Left forelimb (tissue), 1 donor: ENCODE measurements around the gene RNF150.
"Not testable (repeated sequence)": the region's sequence is repeated elsewhere in the genome, so short reads cannot be mapped to it uniquely, and the experiment has no call there.

Experiments
- DNase-seq: peaks from one replicate; pipeline ENCODE4 v3.0.0-alpha.2; 2018; ENCODE audit warnings: low spot score

The RNF150 gene

DNA sequence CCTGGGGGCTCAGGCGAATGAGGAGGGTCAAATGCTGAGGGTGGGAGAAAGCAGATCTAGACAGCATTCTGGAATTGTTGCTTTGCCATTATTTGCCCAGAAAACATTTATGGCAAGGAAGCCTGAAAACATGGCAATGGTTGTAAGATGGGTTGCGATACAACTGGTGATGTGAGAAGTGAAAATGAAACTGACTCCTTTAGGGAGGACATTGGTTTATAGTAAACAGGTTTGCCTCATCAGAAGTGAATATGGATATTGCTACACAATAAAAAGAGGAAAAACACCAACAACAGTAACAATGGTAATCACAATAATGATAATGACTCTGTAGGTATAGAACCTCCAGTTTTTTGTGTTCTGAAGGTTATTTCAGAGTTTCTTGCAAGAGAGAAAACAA, 270.1 kb downstream of the RNF150 start:
- no peak for DNase-seq

DNA sequence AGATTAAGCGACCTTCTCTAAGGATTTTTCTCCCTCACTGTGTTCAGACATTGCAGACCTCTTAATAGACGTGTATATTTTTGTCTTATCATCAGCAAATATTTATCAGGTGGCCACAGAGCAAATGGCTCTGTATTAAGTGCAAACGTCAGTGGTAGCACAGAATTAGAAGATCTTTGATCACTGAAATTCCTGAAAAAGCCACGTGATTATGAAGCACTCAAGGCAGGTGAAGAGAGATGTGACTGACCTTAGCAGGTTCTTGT, 271.2 kb downstream of the RNF150 start:
- no peak for DNase-seq

DNA sequence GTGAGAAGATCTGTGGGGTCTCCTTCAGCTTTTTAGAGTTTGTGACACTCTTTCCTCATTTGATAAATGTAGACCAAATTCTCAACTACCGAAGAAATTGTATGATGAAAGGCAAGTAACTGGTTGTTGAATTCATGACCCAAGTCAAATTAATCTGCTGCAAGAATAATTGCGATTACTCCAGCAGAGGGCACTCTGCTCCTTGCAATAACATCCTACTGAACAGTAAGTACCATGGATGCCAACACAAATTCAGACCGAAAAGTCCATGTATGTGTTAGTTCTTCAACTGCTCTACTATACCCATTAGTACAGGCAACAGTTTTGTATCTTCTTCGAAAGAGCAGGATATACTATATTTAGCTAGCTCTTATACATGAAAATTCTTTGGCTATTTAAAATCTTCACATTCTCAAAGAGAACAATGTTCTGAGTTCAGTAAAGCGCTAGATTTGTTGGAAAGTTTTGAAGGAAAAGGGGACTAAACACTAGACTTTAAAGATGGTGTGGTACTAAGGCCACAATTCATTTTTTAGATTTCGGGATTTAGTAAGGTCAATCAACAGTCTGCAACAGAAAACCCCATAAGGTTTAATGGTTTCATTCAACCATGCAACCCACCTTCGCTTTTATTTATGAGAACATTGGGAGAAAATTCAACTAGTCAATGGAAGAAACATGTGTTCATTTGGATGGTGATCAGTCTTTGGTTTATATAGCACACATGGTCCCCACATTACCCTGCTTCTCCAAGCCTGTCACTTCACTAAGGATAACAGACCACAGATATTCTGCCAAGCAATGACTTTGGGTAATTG, 271.7 kb downstream of the RNF150 start:
- no peak for DNase-seq

DNA sequence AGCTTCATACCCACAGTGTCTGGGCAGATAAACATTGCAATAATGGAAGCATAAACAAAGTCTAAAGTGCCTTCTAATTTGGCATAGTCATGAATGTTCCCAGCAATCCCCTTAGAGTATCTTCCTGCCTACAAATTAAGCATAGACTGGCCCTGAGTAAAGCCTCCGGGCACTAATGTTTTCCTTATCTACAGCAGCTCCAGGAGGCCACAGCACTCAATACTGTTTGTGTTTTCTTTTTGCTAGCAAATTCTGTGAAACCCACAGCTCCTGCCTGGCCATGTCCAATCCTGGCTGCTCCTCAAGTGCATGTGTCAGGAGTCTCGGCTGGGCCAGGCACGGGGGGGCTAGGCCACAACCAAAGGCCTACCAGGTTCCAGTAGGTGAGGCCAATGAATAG, 274.4 kb downstream of the RNF150 start:
- DNase-seq = no peak

DNA sequence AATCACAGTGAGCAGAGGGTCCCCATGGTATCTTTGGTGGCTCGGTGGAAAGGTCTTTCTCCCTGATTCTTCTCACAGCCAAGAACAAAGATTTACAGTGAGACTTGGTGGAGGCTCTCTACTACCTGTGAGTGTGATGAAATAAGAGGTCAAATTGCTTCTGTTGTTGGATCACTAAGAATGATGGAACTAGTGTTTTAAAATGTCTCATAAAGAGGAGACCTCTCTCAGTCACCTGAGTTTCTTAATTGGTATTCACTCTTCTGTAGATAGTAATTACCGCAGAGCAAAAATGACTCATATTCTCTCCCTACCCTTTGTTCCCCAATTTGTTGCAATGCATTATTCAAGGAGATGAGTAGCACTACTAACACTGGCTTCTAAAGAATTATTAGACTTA, 276.2 kb downstream of the RNF150 start:
- no peak for DNase-seq

DNA sequence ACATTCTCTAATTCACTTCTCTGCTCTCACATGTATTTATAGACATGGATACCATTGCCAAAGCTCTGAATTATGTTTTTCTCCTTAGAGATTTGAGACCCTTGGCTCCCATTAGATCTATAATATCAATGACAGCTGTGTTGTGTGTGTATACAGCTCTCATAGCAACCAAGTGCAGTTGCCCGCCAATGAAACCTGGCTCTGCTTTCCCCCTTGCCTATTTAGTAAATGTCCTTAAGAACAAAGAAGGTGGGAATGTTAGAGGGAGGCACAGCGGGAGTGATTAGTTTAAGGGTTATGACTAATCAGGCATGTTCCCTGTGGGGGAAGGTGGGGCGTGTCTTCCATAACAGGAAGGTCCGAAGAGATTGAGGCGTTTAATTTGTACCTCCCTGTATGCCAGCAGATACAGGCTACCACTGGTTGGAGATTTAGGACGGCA, 276.6 kb downstream of the RNF150 start:
- no peak for DNase-seq

DNA sequence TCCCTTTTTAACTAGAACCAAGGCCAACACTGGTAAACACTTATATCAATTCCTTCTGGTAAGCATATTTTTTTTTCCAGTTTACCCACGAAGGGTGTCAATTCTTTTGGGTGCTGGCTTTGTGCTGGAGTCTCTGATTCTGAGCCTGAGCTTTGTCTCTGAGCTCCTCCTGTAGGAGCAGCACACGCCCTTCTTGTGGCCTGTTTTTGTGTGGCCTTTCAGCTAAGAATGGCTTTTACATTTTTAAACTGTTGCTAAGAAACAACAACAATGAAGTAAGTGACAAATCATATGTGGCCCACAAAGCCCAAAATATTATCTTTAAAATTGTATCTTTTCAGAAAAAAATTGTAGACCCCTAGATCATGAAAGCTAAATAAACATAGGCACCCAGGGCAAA, 279.1 kb downstream of the RNF150 start:
- DNase-seq = no peak

DNA sequence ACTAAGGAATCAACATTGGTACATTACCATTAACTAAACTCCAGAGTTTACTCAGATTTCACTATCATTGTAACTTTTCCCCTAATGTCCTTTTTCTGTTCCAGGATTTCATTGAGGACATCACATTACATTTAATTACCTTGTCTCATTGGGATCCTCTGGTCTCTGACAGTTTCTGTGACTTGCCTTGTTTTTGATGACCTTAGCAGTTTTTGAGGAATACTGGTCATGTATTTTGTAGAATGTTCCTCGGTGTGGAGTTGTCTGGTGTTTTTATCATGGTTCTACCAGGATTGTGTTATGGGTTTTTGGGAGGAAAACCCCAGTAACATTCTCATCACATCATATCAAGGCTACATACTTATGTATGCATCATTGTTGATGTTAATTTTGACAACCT, 281.5 kb downstream of the RNF150 start:
- DNase-seq = no peak

DNA sequence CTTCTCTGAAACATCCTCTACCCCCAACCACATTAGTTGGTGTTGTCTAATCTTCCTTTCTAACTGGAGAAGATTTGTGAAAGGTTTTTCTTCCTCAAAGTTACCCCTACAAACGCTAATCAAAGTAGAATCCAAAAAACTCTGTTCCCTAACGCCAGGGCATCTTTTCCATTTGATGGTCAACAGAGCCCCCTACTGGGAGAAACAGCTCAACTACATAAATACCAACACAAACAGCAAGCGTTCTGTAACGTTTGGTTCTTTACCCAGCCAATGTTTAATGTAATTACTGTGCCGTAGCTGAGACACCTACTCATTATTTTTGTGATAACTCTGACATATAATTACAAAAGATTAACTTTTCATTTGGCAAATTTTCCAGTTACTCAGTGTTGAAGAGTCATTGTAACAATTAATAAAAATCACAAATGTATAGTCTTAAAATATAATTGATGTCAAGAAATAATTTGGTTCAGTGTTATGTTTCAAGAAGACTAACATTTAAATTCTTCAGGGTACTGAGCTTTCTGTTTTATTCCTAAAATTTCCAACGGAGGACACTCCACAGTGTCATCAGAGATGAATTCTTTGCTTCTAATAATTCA, 282.1 kb downstream of the RNF150 start:
- no peak for DNase-seq

DNA sequence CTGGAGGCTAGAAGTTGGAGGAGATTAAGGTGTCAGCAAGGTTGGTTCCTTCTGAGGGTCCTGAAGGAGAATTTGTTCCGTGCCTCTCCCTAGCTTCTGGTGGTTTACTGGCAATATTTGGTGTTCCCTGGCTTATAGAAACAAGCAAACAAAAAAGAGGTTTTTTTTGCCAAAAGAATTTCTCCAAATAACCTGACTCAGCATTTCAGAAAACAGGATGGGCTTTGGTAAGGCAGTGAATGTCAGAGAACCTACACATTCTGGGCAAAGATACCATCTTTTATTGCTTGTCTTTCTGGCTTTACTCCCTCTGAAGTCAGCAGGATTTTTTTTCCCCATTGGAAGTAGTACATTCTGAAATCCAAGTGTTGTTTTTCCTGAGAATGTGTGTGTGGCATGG, 283.7 kb downstream of the RNF150 start:
- DNase-seq = no peak

DNA sequence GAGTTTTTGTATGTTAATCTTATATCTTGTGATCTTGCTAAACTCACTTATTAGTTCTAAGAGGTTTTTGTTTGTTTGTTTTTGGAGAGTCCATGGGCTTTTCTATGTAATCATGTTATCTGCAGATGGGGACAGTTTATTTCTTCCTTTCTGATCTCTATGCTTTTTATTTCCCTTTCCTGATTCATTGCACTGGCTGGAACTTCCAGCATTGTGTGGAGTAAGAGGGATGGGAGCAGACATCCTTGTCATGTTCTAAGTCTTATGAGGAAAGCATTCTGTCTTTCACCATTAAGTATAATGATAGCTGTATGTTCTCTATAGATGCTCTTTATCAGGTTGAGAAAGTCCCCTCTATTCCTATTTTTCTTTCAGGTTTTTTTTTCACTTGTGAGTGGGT, 286.5 kb downstream of the RNF150 start:
- DNase-seq = no peak

DNA sequence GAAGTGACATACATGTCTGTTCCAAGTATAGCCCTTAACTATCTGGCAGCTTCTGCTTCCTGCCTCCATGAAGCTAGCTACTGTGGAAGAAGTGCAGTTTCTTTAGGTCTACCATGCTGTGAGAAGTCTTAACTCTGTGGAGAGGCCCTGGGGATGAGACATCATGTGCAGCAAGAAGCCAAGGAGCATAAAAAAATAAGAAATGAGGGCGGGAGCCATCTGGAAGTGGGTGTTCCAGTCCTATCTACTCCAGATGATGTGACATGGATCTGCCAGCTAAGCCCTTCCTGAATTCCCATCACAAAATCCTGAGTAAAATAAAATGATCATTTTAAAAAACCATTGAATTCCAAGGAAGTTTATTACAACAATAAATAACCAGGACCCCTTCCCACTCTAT, 289.2 kb downstream of the RNF150 start:
- DNase-seq = no peak

DNA sequence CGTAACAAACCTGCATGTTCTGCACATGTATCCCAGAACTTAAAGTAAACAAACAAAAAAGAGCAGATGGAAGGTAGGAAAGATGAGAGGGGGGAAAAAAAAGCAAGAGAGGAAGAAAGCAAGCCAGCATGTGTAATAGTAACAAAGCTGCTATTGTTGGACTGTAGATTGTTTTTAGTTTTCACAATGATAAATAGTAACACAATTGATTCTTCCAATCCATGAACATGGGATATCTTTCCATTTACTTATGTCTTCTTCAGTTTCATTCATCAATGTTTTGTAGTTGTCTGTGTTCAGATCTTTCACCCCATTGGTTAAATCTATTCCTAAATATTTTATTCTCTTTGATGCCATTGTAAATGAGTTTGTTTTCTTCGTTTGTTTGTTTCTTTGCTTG, 292.1 kb downstream of the RNF150 start:
- no peak for DNase-seq

DNA sequence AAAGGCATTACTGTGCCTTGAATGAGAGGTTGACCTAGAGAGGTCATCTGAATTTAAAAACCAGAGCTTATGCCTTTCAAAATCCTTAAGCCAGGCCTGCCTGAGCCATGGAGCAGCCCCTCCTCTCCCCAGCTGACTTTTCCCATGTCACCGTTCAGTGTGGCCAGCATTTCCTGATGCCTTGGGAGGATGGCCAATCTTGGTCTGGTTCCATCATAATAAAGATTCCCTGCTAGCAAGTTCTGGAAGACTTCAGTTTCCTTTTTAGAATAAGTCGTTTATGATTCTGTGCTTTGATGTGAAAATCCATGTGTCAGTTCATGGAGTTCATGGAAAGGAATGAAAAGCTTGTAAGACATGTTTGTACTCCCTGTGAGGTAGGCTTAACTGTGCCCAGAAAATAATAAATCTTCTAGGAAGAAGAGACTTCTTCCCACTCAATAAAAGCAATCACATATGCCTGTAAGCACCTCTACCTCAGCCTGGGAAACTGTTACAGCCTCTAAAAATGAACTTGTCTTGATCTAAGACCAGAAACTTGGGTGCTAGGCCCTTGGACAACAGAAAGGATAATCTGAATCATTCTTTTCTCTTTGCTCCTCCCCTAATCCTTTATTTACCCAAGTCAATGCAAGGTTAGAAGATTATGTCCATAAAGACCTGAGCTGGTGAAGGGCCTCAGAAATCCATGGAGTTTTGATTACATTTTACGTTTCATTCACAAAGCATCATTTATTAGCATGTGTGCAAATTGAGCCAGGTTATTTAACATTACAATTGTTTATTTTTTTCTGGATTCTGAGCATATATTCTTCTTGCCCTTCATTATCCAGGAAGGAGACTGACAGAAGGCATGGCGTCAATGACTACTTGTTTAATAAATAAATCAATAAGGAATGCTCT, 293.1 kb downstream of the RNF150 start:
- no peak for DNase-seq

DNA sequence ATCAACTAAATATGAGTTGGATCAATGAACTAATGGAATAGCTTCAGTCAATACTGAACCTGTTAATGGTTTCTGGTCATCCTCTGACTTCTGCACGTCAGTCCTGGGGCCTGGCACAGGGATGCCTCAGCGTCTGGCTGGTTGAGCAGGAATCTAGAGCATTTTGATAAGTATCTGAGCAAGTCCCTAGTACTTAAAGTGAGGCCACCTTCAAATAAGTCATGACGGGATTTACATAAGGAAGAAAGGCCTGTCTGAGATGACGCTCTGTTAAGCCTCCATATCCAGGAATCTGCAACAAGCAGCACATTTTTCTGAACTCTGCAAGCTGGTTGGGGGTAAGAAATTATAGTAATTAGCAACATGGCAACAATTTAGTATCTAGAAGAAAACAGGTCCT, 293.9 kb downstream of the RNF150 start:
- DNase-seq = no peak

DNA sequence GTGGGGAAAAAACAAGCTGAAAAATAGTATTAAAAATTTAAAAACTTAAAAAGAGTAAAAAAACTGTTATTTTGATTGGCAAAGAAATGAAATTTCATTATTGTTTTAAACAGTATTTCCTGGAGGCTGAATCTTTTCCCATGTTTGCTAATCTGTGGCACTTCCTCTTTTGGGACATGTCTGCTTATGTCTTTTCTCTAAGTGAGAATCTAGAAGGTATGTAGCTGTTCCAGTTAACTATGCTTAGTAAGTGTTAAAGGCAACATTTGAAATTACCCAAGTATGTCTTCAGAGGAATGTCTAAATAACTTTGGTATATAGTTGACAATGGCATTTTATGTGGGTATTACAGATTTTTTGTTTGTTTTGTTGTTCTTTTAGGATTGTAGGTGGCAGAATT, 295.5 kb downstream of the RNF150 start:
- DNase-seq = no peak

DNA sequence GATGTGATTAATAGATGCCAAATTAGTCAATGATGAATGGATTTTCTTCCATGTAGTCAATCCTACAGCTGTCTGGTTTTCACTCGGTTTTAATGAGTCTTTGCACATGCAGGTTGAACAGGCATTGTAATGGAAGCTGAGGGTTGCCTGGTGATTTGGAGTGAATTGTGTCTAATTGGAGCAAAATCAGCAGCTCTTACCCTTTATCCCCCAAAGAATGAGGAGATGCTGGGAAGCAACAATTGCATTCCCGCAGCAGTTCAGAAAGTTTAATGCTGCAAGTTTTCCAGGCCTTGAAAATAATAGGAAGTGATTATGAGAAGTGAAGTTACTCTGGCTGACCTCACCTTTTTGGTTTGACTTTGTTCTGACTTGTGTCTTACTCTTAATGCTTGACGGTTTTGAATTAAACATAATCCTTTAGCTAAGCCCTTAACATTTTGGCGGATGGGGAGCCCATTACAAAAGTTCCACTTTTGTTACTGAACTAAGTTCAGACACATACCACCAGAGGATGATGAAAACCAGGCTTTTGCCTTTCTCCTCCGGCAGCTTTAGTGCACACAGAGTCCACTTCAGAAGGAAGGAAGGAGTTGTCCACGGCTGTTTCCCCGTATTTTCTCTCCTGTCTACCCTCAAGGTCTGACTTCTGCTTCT, 298.3 kb downstream of the RNF150 start:
- no peak for DNase-seq

DNA sequence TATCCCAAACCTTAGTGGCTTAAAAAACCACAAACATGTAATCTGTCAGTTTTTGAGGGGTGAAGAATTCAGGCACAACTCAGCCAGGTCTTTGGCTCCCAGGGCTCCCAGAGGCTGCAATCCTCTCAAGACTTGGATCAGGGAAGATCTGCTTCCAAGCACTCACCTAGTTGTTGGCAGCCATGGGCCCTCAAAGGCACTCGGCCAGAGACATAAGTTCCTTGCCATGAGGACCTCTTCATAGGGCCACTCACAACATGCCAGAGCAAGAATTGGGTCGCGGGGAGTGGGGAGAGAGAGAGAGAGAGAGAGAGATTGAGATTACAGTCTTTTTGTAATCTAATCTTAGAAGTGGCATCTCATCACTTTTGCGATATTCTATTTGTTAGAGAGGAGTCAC, 300.0 kb downstream of the RNF150 start:
- DNase-seq = no peak

DNA sequence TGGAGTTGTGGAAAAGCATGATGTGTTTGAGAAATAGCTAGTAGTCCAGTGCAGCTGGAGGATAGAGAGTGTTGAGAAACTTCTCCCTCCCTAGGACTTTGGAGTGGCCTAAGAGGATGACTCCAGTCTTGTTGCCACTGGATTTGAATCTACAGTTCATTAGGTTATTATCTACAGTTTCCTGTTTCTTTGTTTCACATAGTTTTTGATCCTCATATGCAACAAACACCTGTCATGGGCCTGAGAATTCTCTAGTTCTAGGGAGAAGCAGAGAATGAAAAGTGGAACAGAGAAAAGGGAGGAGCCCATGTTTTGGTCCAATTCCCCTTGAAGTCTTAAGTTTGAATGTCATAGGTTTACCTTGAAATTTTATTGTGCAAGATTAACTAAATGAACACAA, 303.4 kb downstream of the RNF150 start:
- no peak for DNase-seq

DNA sequence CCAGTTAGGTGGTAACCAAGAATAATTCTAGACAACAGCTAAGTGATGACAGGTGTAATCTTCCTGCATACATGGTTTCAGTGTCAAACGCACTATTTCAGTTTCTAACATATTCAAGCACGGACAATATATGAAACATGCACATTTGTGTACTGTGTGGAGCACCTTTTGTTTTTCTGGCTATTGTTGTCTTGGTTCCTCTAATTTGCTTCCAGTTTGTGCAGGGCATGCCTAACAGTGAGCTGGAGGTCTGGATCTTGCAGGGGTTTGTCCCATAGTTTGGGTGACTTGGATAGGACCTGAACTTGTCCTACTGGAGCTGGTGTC, 306.6 kb downstream of the RNF150 start:
- no peak for DNase-seq

DNA sequence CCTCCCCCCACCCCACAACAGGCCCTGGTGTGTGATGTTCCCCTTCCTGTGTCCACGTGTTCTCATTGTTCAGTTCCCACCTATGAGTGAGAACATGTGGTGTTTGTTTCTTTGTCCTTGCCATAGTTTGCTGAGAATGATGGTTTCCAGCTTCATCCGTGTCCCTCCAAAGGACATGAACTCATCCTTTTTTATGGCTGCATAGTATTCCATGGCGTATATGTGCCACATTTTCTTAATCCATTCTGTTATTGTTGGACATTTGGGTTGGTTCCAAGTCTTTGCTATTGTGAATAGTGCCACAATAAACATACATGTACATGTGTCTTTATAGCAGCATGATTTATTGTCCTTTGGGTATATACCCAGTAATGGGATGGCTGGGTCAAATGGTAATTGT, 312.7 kb downstream of the RNF150 start:
- not testable (repeated sequence) for DNase-seq

DNA sequence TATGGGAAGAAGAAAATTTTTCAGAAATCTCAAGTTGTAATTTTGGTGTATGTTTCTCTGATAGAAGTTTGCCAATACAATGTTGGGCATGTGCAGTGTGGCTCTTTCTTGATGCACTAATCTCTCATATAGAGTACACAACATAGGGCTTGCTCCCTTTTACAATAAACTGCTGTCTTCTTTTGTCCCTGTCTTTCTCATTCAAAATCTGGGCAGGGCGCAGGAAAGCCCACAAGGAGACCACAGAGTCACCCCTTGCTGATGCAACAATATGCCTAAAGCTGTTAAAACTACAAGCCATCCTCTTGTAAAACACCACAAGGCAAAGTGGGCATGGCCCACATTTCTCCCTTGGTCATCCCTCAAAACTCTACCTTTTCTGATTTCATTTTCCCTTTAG, 313.7 kb downstream of the RNF150 start:
- DNase-seq = no peak

DNA sequence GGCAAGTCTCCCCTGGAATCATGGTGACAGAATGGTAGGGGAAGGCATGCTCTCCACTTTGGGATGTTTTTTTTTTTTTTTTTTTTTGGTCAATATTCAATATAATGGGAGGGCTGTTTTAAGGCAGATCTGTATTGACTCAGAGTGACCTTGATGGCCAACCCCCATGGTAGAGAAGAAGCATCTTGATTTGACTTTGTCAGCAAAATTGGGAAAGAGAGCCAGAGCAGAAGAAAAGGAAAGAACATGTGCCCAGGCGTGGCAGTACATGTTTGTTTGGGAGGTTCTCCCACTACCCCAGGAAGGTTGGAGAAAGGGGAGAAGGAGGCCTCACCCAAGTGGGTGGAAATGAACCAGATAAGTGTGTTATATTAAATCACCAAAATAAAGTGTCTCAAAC, 314.8 kb downstream of the RNF150 start:
- no peak for DNase-seq
